DMS79 treated with DMSO at 0.1 percent for 48 hours (cell line): ENCODE measurements around the gene MTMR1.

Experiments used
- DNase-seq: peaks from one replicate; lab custom pipeline; 2025; lab: John Stamatoyannopoulos, UW

Gene MTMR1

DNA sequence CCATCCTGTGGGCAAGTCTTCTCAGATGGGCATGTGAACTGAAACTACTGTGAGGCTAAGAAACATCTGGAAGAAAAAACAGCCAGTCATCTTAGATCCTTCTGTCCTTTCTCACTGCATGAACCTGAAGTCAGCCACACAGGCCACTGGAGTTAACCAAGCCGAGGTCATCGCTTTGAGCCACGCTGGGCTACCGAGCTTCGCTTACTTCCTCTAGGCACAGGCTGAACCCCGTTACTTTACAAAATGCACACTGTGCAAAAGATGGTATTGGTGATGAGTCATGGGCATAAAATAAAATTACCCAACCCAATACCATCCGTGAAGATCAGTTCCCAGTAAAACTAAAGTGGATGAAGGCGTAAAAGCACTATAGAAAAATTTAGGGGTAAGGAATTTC, 86.2 kb downstream of the MTMR1 start:
- DNase-seq: no peak

DNA sequence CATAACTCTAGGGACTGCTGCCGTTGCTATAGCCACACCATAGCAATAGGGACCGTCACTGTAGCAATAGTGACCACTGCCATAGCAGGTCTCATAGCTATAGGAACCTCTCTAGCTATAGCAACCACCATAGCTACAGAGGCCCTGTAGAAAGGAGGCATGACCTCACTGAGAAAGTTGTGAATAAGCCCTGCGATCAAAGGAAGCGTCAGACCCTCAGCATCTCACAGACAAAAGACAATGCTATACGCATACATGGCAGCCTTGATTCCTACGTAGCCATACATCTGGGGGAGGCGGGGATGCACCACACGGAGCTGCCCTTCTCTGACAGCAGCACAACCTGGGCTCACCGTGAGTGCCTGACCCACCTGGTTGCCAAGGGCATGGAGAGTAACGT, 88.5 kb downstream of the MTMR1 start:
- DNase-seq: no peak

DNA sequence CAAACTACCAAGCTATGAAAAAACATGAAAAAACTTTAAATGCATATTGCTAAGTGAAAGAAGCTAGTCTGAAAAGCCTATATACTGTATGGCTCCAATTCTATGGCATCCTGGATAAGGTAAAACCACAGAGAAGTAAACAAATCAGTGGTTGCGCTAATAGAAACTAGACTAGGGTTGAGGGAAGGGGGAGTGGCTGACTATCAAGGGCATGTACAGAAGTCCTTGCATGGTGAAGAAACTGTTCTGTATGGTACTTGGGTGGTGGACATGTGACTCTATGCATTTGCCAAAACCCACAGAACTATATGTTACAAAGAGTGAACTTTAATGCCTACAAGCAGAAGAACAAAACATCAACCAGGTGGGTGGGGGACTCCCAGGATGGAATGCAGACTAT, 96.8 kb downstream of the MTMR1 start:
- no peak for DNase-seq

DNA sequence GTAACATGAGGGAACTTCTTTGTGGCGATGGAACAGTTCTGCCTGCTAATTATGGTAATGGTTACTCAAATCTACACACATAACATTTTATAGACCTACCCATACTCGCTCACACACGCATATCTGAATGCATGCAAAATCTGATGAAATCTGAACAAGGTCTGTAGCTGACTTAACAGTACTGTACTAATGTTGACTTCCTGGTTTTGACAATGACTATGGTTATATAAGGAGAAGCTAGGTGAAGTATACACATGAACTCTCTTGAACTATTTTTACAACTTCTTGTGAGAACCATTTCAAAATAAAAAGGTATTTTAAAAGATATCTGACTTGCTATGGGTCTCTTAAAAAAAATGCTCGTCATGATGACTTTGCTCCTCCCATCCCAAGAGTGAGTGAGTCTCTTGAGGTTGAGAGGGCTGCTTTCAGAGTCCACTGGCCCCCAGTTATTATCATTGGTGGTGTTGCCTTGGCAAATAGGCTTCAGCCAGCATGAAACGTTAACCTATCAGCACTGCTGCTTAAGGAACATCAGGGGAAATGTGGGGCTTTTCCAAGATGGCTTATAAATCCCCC, 99.8 kb downstream of the MTMR1 start:
- no peak for DNase-seq

DNA sequence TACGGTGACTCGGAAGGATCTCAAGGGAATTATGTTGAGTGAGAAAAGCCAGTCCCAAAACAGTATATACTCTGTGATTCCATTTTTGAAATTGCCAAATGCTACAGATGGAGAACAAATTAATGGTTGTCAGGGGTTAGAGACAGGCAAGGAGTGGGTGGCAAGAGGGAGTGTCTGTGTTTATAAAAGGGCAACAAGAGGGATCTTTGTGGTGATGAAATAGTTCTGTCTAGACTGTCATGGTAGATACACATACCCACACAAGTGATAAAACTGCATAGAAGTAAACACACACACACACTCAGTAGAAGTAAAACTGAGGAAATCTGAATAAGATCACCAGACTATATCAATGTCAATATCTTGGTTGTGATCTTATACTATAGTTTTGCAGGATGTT, 112.5 kb downstream of the MTMR1 start:
- no peak for DNase-seq

DNA sequence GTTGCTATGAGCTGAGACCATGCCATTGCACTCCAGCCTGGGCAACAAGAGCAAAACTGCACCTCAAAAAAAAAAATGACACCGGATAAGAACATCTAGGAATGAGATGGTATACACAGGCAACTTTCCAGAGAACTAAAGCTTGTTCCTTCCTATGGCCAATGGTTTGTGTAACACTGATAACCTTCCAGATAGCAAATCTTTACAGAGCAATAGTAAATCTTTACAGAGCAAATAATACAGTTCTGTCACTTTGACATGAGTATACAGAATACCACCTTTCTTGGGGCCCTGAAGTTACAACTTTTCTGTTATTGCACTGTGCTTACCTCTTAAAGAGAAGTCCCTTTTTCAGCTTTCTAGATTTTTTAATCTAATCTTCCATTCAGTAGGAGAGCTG, 113.6 kb downstream of the MTMR1 start:
- DNase-seq: no peak

DNA sequence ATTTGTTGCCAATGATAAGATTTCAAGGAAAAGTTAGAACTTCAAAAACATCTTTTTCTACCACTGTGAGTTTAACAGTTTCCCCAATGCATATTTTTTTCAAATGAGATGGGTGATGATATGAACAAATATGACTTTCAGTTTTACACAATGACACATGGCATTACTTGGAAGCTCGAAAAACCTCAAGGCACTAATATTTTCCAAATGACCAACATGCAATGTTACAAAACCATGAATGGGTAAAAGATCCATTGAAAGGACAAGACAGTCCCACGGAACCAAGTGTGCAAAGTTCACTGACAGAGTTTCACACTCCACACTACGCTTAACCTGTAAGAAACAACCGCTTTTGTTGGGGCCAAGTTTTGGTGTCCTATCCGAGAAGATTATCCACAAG, 120.7 kb downstream of the MTMR1 start:
- DNase-seq: no peak
